ENCODE measurements around the gene USP17L5.
A peak's percentile ranks its signal among the peaks of the same experiment; 100 is the strongest.
"Not testable (repeated sequence)": the region's sequence is repeated elsewhere in the genome, so short reads cannot be mapped to it uniquely, and the experiment has no call there.

Gene USP17L5, protein sequence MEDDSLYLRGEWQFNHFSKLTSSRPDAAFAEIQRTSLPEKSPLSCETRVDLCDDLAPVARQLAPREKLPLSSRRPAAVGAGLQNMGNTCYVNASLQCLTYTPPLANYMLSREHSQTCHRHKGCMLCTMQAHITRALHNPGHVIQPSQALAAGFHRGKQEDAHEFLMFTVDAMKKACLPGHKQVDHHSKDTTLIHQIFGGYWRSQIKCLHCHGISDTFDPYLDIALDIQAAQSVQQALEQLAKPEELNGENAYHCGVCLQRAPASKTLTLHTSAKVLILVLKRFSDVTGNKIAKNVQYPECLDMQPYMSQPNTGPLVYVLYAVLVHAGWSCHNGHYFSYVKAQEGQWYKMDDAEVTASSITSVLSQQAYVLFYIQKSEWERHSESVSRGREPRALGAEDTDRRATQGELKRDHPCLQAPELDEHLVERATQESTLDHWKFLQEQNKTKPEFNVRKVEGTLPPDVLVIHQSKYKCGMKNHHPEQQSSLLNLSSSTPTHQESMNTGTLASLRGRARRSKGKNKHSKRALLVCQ

GRCh38 chr4:9339103-9339502 lies at the start of gene USP17L5:
Gene USP17L5, plus strand, starts transcription at chr4:9339403. Its CDS starts 0 bp downstream, at chr4:9339403.
- DNase-seq, result not testable (repeated sequence)

DNA sequence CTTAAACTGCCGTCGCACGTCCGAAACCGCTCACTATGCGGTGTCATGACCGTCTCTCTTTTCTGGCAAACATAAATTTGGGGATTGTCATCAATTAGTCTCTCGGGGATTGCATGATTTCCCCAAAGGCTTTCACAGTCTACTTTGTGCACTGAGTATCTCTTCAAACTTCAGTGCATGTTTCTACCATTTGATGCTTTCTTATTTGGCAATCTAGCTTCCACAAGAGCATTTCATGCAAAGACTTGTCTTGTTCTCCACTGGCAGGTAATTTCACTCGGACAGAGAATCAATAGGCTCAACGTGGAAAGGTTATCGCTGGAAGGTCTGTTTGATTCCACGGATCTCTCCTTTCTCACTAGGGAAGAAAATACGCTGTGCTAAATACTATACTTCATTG lies 15.0 kb upstream of the USP17L5 start:
- DNase-seq, result not testable (repeated sequence)

- DNase-seq, result not testable (repeated sequence)
These were observed 14.3 kb upstream of the USP17L5 start, which contains the start of gene USP17L24 for GRCh38 chr4:9324865-9325264. Gene USP17L24, plus strand, starts transcription at chr4:9325165. Its CDS starts 0 bp downstream, at chr4:9325165.

DNA sequence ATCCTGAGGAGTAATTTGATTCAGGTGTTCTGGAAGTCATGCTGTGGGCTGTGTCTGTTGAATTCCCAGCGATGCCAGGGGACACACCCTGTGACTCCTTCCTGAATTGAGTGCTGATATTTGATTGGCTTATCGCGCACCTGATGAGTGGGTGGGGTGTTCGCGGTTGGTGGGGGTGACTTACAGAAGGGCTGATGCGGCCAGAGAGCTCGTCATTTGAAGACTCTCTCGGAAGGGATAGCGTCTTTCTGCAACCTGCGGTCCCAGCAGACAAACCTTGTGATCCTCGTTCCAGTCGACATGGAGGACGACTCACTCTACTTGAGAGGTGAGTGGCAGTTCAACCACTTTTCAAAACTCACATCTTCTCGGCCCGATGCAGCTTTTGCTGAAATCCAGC lies 9.6 kb upstream of the USP17L5 start, which contains the start of gene USP17L25:
Gene USP17L25 (plus strand): TSS at position 301 of the 400 bp plus-strand sequence. CDS start 0 bp downstream, at position 301.
- DNase-seq, result not testable (repeated sequence)

DNA sequence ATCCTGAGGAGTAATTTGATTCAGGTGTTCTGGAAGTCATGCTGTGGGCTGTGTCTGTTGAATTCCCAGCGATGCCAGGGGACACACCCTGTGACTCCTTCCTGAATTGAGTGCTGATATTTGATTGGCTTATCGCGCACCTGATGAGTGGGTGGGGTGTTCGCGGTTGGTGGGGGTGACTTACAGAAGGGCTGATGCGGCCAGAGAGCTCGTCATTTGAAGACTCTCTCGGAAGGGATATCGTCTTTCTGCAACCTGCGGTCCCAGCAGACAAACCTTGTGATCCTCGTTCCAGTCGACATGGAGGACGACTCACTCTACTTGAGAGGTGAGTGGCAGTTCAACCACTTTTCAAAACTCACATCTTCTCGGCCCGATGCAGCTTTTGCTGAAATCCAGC lies 4.8 kb upstream of the USP17L5 start, which contains the start of gene USP17L26:
Gene USP17L26 (plus strand): TSS at position 301 of the 400 bp plus-strand sequence. CDS start 0 bp downstream, at position 301.
- not testable (repeated sequence) for DNase-seq

DNA sequence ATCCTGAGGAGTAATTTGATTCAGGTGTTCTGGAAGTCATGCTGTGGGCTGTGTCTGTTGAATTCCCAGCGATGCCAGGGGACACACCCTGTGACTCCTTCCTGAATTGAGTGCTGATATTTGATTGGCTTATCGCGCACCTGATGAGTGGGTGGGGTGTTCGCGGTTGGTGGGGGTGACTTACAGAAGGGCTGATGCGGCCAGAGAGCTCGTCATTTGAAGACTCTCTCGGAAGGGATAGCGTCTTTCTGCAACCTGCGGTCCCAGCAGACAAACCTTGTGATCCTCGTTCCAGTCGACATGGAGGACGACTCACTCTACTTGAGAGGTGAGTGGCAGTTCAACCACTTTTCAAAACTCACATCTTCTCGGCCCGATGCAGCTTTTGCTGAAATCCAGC lies 4.6 kb downstream of the USP17L5 start, which contains the start of gene USP17L27:
Gene USP17L27 (plus strand): TSS at position 301 of the 400 bp plus-strand sequence. CDS start 0 bp downstream, at position 301.
- not testable (repeated sequence) for DNase-seq

- DNase-seq, result not testable (repeated sequence)
These were observed 9.4 kb downstream of the USP17L5 start, which contains the start of gene USP17L28 for GRCh38 chr4:9348593-9348992. Gene USP17L28, plus strand, starts transcription at chr4:9348893. Its CDS starts 0 bp downstream, at chr4:9348893.

- DNase-seq, result not testable (repeated sequence)
These were observed 11.7 kb downstream of the USP17L5 start for GRCh38 chr4:9350866-9351265.

- not testable (repeated sequence) for DNase-seq
These were observed 14.1 kb downstream of the USP17L5 start, which contains the start of gene USP17L29 for GRCh38 chr4:9353338-9353737. Gene USP17L29, plus strand, starts transcription at chr4:9353638. Its CDS starts 0 bp downstream, at chr4:9353638.

DNA sequence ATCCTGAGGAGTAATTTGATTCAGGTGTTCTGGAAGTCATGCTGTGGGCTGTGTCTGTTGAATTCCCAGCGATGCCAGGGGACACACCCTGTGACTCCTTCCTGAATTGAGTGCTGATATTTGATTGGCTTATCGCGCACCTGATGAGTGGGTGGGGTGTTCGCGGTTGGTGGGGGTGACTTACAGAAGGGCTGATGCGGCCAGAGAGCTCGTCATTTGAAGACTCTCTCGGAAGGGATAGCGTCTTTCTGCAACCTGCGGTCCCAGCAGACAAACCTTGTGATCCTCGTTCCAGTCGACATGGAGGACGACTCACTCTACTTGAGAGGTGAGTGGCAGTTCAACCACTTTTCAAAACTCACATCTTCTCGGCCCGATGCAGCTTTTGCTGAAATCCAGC lies 23.6 kb downstream of the USP17L5 start, which contains the start of gene USP17L30:
Gene USP17L30 (plus strand): TSS at position 301 of the 400 bp plus-strand sequence. CDS start 0 bp downstream, at position 301.
- DNase-seq, result not testable (repeated sequence)

DNA sequence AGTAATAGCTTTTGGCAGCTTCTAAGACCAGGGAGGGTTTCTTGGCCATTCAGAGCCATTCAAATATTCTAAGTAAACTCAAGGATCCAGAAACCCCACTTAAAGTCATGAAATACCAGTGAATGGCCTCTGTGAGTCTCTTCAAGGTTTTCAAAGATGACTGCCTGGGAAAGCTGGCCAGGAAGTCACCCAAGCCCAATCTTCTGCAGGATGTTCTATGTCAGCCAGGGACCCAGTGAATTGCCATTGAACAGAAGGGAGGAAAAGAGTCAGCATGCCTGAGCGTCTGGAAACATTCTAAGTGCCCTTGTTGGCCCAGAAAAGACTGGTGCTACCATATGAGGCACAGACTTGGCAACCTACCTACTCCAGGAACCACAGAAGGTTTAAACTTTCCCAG lies 40.7 kb downstream of the USP17L5 start:
- DNase-seq, result not testable (repeated sequence)

- DNase-seq, result peak; percentile 1
These were observed 41.9 kb downstream of the USP17L5 start for GRCh38 chr4:9381012-9381534.

DNA sequence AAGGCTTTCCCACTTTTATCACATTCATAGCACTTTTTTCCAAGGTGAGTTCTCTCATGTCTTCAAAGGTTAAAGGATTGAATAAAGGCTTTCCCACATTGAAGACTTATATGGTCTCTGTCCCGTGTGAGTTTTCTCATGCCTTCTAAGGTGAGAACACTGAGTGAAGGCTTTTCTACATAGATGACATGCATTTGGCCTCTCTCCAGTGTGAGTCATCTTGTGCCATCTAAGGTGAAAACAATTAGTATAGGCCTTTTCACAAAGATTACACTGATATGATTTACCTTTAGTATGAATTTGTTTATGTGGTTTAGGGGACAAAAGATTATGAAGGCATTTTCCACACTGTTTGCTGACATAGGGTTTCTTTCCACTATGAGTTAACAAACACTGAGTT lies 44.9 kb downstream of the USP17L5 start:
- no peak for DNase-seq

- DNase-seq, result not testable (repeated sequence)
These were observed 49.8 kb downstream of the USP17L5 start for GRCh38 chr4:9389001-9389400.

Data from NCI-H1105 (cell line).